GM12872 (cell line): ENCODE measurements around the gene CCDC15.

ENCODE experiments used
- CTCF ChIP-seq: IDR thresholded peaks from 3 replicates; pipeline ENCODE4 v1.5.1; 2011; ENCODE audit warnings: low read depth, mild to moderate bottlenecking, low read length, moderate library complexity; ENCODE audit not compliant: insufficient read depth

The CCDC15 gene

GRCh38 chr11:125016413-125016812, 62.4 kb downstream of the CCDC15 start:
- no peak for TF ChIP-seq CTCF

GRCh38 chr11:125020342-125020741, 66.3 kb downstream of the CCDC15 start:
- no peak for TF ChIP-seq CTCF

- TF ChIP-seq CTCF, result no peak
Observed at GRCh38 chr11:125022551-125022950, 68.5 kb downstream of the CCDC15 start.

GRCh38 chr11:125025968-125026367, 72.0 kb downstream of the CCDC15 start:
- no peak for TF ChIP-seq CTCF

GRCh38 chr11:125036933-125037332, 82.9 kb downstream of the CCDC15 start:
- no peak for TF ChIP-seq CTCF

GRCh38 chr11:125049164-125049792, 95.3 kb downstream of the CCDC15 start:
- TF ChIP-seq CTCF, result no peak

GRCh38 chr11:125052047-125052446, 98.0 kb downstream of the CCDC15 start:
- TF ChIP-seq CTCF, result no peak
